GM21619 (cell line): Measurements from ENCODE around the gene CCDC136.

Source experiments
- ATAC-seq: cut with Tn5 transposase; IDR thresholded peaks from one replicate; pipeline ENCODE4 v1.9.1; 2021; ENCODE audit not compliant: unreplicated experiment

Gene CCDC136

GRCh38 chr7:128830231-128831177 lies 38.7 kb downstream of the CCDC136 start, which contains the start of gene FLNC:
TSS of gene FLNC (plus strand) at chr7:128830406. CDS start at chr7:128830638, 232 bp downstream.
- ATAC-seq: no peak

- no peak for ATAC-seq
Observed at GRCh38 chr7:128831178-128831993, 39.6 kb downstream of the CCDC136 start.

GRCh38 chr7:128831994-128832879 lies 40.5 kb downstream of the CCDC136 start:
- no peak for ATAC-seq

- no peak for ATAC-seq
Observed at GRCh38 chr7:128832880-128833147, 41.0 kb downstream of the CCDC136 start.

- ATAC-seq: no peak
Observed at GRCh38 chr7:128833148-128833945, 41.6 kb downstream of the CCDC136 start.

- no peak for ATAC-seq
Observed at GRCh38 chr7:128833946-128834325, 42.2 kb downstream of the CCDC136 start.

GRCh38 chr7:128835231-128835751 lies 43.5 kb downstream of the CCDC136 start:
- no peak for ATAC-seq

GRCh38 chr7:128835790-128836641 lies 44.2 kb downstream of the CCDC136 start:
- ATAC-seq: no peak

- no peak for ATAC-seq
Observed at GRCh38 chr7:128836729-128837348, 45.1 kb downstream of the CCDC136 start.

- no peak for ATAC-seq
Observed at GRCh38 chr7:128837521-128837921, 45.8 kb downstream of the CCDC136 start.

GRCh38 chr7:128838109-128838779 lies 46.5 kb downstream of the CCDC136 start:
- ATAC-seq: no peak

- no peak for ATAC-seq
Observed at GRCh38 chr7:128838981-128839731, 47.4 kb downstream of the CCDC136 start.

GRCh38 chr7:128839751-128840177 lies 48.0 kb downstream of the CCDC136 start:
- no peak for ATAC-seq

- ATAC-seq: no peak
Observed at GRCh38 chr7:128840326-128841170, 48.8 kb downstream of the CCDC136 start.

GRCh38 chr7:128841171-128841690 lies 49.5 kb downstream of the CCDC136 start:
- ATAC-seq: no peak
